Stomach (tissue), 9 donors: ENCODE data around the gene TNRC6A. TPM values are rescaled to one million over a fixed set of nuclear protein-coding genes. Genes with fewer than 3 reads are reported as not detected.
A peak's percentile ranks its signal among the peaks of the same experiment; 100 is the strongest.

Experiments
- DNase-seq, 2 donors: peaks; one replicate each; pipeline versions ENCODE4 v3.0.0 to v3.0.0-alpha.2; 2013 to 2019
- H3K27ac ChIP-seq, 5 donors: fragments of 200-600 bp in 4 of 5; sonication (generic) in 4 of 5; one replicate each; pipeline ENCODE4 v1.5.1; 2013 to 2019; ENCODE audit warnings: mild to moderate bottlenecking in 1 of 5, moderate library complexity in 1 of 5
- H3K27me3 ChIP-seq, 3 donors: fragments of 200-600 bp; sonication (generic); one replicate each; pipeline ENCODE4 v1.5.1; 2017 to 2019; ENCODE audit warnings: mixed run types in 1 of 3
- H3K36me3 ChIP-seq, 4 donors: fragments of 200-600 bp; sonication (generic); 1 replicate in 3 of 4; 2 replicates in 1 of 4; pipeline ENCODE4 v1.5.1; 2016 to 2019
- H3K4me1 ChIP-seq, 4 donors: fragments of 200-600 bp; sonication (generic); one replicate each; pipeline ENCODE4 v1.5.1; 2016 to 2019
- H3K4me3 ChIP-seq, 4 donors: fragments of 200-600 bp; sonication (generic) in 3 of 4; one replicate each; pipeline ENCODE4 v1.5.1; 2016 to 2019; ENCODE audit warnings: mild to moderate bottlenecking in 1 of 4
- H3K9me3 ChIP-seq, 4 donors: fragments of 200-600 bp; sonication (generic); one replicate each; pipeline ENCODE4 v1.5.1; 2016 to 2019
- CTCF ChIP-seq, 7 experiments: fragments of 450-650 bp in 4 of 7; fragments of 200-600 bp in 3 of 7; sonication (generic) in 3 of 7; IDR thresholded peaks; one replicate each; pipeline ENCODE4 v1.5.1; 2016 to 2019; ENCODE audit warnings: antibody characterized with exemption in 7 of 7, control low read depth in 2 of 7, mild to moderate bottlenecking in 1 of 7
- EP300 ChIP-seq: sonication (generic); formaldehyde crosslinking; IDR thresholded peaks from one replicate; pipeline ENCODE4 v1.6.1; 2017; ENCODE audit warnings: antibody characterized with exemption
- POLR2A ChIP-seq, 4 donors: fragments of 450-650 bp; IDR thresholded peaks; one replicate each; pipeline ENCODE4 v1.6.1; 2016; ENCODE audit warnings: antibody characterized with exemption in 4 of 4, control low read depth in 2 of 4, mild to moderate bottlenecking in 1 of 4, moderate library complexity in 1 of 4
- POLR2AphosphoS5 ChIP-seq, 3 donors: sonication (generic); formaldehyde crosslinking; IDR thresholded peaks; one replicate each; pipeline ENCODE4 v1.6.1; 2016; ENCODE audit warnings: antibody characterized with exemption in 3 of 3
- WGBS, 5 donors: extraction: QIAGEN DNeasy Blood & Tissue Kit in 3 of 5; methylation state at CpG; one replicate each; pipeline versions ENCODE4 v1.1.5 to v1.1.7; 2013 to 2018; 5-methylcytosine and 5-hydroxymethylcytosine counted together
- intact Hi-C: fragments of 100-400 bp; cut with DNase I; formaldehyde crosslinking; loops from one replicate; pipeline ENCODE4 v1.15.1; 2023; ENCODE audit warnings: low total_unique reads
- polyA plus RNA-seq, 3 donors: library from polyadenylated mRNA; stranded (reverse); fragments of 200-250 nt; gene quantifications; one replicate each; pipeline ENCODE4 v1.2.3, GENCODE V29; 2013
- total RNA-seq, 5 donors: library from RNA; depleted of rRNA; stranded (reverse); fragments of >200 nt; gene quantifications; one replicate each; pipeline versions ENCODE4 v1.1.0 to v1.2.3, GENCODE V29; 2014 to 2016
- donor health status: healthy with polysubstance abuse.
- donor health status: Bipolar disorder and iron deficiency.
- donor health status: healthy.

TNRC6A gene
- total and polyA plus RNA-seq, 8 donors = 6.8 to 59.6 (median 41.3) TPM

GRCh38 chr16:24850289-24850938 is 121.0 kb downstream of the TNRC6A start:
- H3K27me3 ChIP-seq = no peaks in the 10 kb centered on the region
- 61 to 75% (median 72%) methylated on average over 9 of the region's 9 CpGs for WGBS, 5 donors

GRCh38 chr16:24851700-24852099 is 122.2 kb downstream of the TNRC6A start:
- Histone ChIP-seq H3K4me3 (no peak overlapping the region), H3K27me3 (no peaks in the 10 kb centered on the region), H3K9me3 (no peaks in the 10 kb centered on the region), H3K4me1 (peaks cover 4 to 19% (median 11%) of the 10 kb centered on the region in 4 donors), H3K27ac (no peak overlapping the region), H3K36me3 (no peaks in the 10 kb centered on the region)
- 34 to 56% (median 38%) methylated on average over 8 of the region's 8 CpGs for WGBS, 5 donors
- TF ChIP-seq CTCF (IDR thresholded peaks at IDR 0.05) (no peak), POLR2AphosphoS5 (IDR thresholded peaks at IDR 0.05) (no peak), EP300 (no peak), POLR2A (IDR thresholded peaks at IDR 0.05) (no peak)
- intact Hi-C loops = no loop called here
- DNase-seq = peak in 1 of 2 donors; percentile 26

More at GRCh38 chr16:24850289-24850938, 121.0 kb downstream of the TNRC6A start:
- intact Hi-C loops = no loop called here
- H3K4me3 ChIP-seq = no peak overlapping the region
- TF ChIP-seq EP300 = no peak
- no peak for TF ChIP-seq POLR2A (IDR thresholded peaks at IDR 0.05)
- no peak for TF ChIP-seq POLR2AphosphoS5 (IDR thresholded peaks at IDR 0.05)
- TF ChIP-seq CTCF (IDR thresholded peaks at IDR 0.05) = no peak
- H3K9me3 ChIP-seq = no peaks in the 10 kb centered on the region
- no peak for DNase-seq
- H3K27ac ChIP-seq = no peak overlapping the region
- no peaks in the 10 kb centered on the region for H3K36me3 ChIP-seq
- H3K4me1 ChIP-seq = peaks cover 4 to 19% (median 11%) of the 10 kb centered on the region in 4 donors

- TF ChIP-seq EP300 = no peak
- TF ChIP-seq POLR2AphosphoS5 (IDR thresholded peaks at IDR 0.05) = no peak
- no peak for TF ChIP-seq POLR2A (IDR thresholded peaks at IDR 0.05)
- TF ChIP-seq CTCF (IDR thresholded peaks at IDR 0.05) = no peak
- Histone ChIP-seq H3K27ac (no peak overlapping the region), H3K9me3 (no peaks in the 10 kb centered on the region), H3K27me3 (no peaks in the 10 kb centered on the region), H3K36me3 (no peaks in the 10 kb centered on the region), H3K4me3 (no peak overlapping the region), H3K4me1 (peaks cover 4 to 19% (median 11%) of the 10 kb centered on the region in 4 donors)
- WGBS, 5 donors = 68 to 84% (median 72%) methylated on average over 8 of the region's 8 CpGs
- intact Hi-C loops = no loop called here
- DNase-seq = no peak
Measured at GRCh38 chr16:24852281-24852721, 122.8 kb downstream of the TNRC6A start.

- H3K9me3 ChIP-seq = no peaks in the 10 kb centered on the region
- TF ChIP-seq CTCF (IDR thresholded peaks at IDR 0.05) (no peak), POLR2A (IDR thresholded peaks at IDR 0.05) (no peak), EP300 (no peak), POLR2AphosphoS5 (IDR thresholded peaks at IDR 0.05) (no peak)
- no peak overlapping the region for H3K27ac ChIP-seq
- intact Hi-C loops = no loop called here
- no peaks in the 10 kb centered on the region for H3K27me3 ChIP-seq
- H3K4me3 ChIP-seq = no peak overlapping the region
- DNase-seq = no peak
- 77 to 83% (median 80%) methylated on average over 7 to 8 of the region's 8 CpGs for WGBS, 5 donors
- no peaks in the 10 kb centered on the region for H3K36me3 ChIP-seq
- peaks cover 4 to 19% (median 11%) of the 10 kb centered on the region in 4 donors for H3K4me1 ChIP-seq
Measured at GRCh38 chr16:24853169-24853824, 123.8 kb downstream of the TNRC6A start.
